GM18499 (cell line): Measurements from ENCODE around the gene CAB39.

Experiments
- ATAC-seq: cut with Tn5 transposase; IDR thresholded peaks from one replicate; pipeline ENCODE4 v1.9.1; 2021; ENCODE audit warnings: moderate number of reproducible peaks; ENCODE audit not compliant: insufficient read depth, unreplicated experiment

The CAB39 gene

GRCh38 chr2:230746213-230746612, 33.6 kb downstream of the CAB39 start:
- ATAC-seq, result no peak

- ATAC-seq, result no peak
Measured at GRCh38 chr2:230748087-230748486, 35.4 kb downstream of the CAB39 start.

- no peak for ATAC-seq
Measured at GRCh38 chr2:230749111-230749510, 36.5 kb downstream of the CAB39 start.

- no peak for ATAC-seq
Measured at GRCh38 chr2:230751062-230751461, 38.4 kb downstream of the CAB39 start.

GRCh38 chr2:230754200-230754599, 41.6 kb downstream of the CAB39 start:
- ATAC-seq, result no peak

DNA sequence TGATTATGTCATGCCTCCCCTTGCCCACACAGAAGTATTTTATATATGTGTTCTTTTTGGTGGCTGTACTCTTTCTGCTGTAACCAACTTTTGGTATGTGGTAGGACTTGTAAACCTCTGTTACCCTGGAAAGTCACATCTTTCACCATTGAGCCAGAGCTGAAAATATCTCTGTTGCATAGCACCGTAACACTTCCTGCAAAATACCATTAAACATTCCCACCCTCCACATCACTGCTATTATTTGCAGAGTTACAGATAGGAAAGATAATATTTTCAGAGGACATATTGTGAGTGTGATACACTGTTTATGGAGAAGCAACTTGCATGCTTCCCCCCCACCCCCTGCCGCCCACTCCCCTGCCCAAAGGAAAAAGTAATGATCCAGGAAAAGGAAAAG, 44.8 kb downstream of the CAB39 start:
- no peak for ATAC-seq

DNA sequence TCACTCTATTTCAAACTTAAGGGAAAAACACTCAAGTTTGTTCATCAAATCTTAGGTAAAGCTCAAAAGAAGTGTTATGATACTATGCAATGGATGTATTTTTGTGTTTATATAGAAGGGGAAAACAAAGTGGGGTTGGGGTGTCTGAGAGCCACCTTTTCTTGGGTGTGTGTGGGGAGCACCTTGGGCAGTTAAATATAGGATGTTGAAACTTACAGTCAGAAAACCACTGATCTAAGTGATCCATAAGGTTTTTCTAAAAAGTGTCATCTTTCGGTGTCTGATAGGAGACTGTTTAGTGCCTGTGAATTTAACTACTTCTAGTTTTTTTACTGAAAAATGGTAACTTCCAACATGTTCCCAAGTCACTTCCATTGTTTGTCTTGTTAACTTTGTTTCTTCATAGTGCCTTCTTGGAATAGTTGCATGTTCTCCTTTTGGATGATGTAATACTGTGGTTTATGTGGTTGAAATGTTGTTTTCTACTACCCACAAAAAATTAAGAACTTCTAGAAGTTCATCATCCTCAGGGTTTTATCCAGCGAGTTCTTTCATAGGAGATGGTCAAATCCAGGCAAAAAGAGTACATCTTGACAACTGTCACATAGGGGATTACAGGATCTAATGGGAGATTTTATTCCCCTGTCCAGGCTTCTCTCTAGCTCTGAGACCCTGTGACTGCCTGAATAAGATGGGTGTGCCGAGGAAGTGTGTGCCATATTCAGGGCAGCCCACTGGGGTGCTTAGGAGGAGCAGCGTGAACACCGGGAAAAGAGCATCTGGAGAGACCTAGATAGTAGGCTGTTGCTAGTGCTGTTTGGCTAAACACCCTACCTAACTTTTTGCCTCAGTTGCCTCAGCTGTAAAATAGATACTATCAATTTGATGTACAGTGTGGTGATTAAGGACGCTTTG, 46.2 kb downstream of the CAB39 start:
- no peak for ATAC-seq

DNA sequence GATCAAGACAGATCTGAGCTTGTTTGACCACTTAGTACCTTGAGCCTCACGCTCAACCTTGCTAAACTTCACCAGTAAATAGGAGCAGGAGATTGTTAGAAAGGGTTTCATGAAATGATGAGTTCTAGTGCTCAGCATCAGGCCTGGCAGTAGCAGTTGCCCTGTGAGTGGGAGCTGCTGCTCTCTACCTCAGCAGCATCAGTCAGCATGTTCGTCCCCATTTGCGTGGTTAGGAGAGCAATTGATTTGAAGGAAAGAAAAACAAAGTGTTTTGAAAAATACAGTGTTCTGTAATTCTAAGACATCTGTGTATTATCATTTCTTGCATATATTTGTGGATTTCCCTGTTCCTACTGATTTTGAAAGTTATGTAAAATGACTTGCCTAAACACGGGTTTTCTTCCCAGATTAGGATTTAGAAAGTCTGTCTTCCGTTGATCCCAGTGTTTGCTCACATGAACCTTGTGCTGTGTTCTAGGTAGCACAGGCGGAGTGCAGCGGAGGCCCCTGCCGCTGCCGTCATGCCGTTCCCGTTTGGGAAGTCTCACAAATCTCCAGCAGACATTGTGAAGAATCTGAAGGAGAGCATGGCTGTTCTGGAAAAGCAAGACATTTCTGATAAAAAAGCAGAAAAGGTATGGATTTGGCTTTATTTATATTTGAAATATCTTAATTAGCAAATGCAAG, 47.0 kb downstream of the CAB39 start:
- ATAC-seq, result no peak

DNA sequence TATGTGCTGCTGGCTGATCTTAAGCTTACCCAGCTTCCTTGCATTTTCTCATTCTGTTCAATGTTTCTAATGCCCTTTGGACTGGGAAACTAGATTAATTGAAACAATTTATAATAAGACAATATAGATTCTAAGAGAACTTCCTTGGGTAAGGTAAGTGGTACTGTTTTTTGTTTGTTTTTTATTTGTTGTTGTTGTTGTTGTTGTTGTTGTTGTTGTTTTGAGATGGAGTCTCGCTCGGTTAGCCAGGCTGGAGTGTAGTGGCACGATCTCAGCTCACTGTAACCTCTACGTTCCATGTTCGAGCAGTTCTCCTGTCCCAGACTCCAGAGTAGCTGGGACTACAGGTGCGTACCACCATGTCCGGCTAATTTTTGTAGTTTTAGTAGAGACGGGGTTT, 49.1 kb downstream of the CAB39 start:
- ATAC-seq, result no peak

- peak; percentile 54 for ATAC-seq
Measured at GRCh38 chr2:230762317-230762896, 49.8 kb downstream of the CAB39 start.

GRCh38 chr2:230764346-230764745, 51.7 kb downstream of the CAB39 start:
- no peak for ATAC-seq

GRCh38 chr2:230765611-230766300, 53.1 kb downstream of the CAB39 start:
- no peak for ATAC-seq

GRCh38 chr2:230767862-230768388, 55.3 kb downstream of the CAB39 start:
- ATAC-seq, result no peak

GRCh38 chr2:230770804-230771203, 58.2 kb downstream of the CAB39 start:
- ATAC-seq, result no peak

- ATAC-seq, result no peak
Measured at GRCh38 chr2:230772156-230772555, 59.5 kb downstream of the CAB39 start.

GRCh38 chr2:230773039-230773773, 60.6 kb downstream of the CAB39 start:
- ATAC-seq, result no peak

GRCh38 chr2:230774348-230774951, 61.8 kb downstream of the CAB39 start:
- ATAC-seq, result no peak

DNA sequence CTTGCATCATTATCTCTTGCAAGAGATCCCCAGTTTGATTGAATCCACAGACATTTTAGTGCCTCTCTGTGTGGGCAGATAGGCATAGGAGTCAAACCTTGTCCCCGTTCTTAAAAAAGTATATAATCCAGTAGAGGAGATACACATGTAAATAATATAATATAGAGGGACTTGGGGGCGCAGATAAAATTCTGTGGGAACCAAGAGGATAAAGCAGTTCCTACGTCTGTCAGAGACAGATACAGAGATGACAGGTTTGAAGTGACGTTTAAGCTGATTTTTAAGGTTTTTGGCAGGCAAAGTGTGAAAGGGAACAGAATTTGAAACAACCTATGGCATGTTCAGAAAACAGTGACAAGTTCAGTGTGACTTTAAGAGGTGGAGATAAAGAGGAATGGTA, 63.1 kb downstream of the CAB39 start:
- ATAC-seq, result no peak

DNA sequence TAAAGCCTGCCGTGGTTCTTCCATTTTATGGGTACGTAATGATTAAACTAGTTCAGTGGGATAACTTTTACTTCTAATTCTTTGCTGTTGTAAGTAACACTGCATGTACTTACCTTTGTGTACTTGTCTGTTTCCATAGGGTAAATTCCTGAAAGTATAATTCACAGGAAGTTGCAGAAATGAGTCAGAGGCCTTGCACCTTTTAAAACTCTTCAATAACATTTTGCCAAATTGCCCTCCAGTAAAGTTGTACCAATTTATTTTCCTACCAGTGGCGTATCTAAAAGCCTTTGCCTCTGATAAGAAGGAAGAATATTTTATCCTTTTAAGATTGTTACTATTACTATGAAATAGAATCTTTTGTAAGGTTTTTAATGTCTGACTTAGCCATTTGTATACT, 65.1 kb downstream of the CAB39 start:
- ATAC-seq, result no peak
